GM12878 (cell line): Measurements from ENCODE around the gene LST1. TPM values are rescaled to one million over a fixed set of nuclear protein-coding genes. Genes with fewer than 3 reads are reported as not detected.

Source experiments
- BRCA1 ChIP-seq: IDR thresholded peaks from 2 replicates; pipeline ENCODE4 v1.6.1; 2011; ENCODE audit warnings: low read depth, low read length, improper control_type of control experiment
- CEBPZ ChIP-seq: fragments of 150-350 bp; IDR thresholded peaks from 2 replicates; pipeline ENCODE4 v1.6.1; 2016; ENCODE audit warnings: low read depth, low read length
- GATAD2B ChIP-seq: fragments of 450-650 bp; conservative IDR thresholded peaks from 2 replicates; pipeline ENCODE4 v1.6.1; 2017; ENCODE audit warnings: low read depth, mild to moderate bottlenecking, moderate library complexity
- NR2F1 ChIP-seq: fragments of 450-650 bp; conservative IDR thresholded peaks from 2 replicates; pipeline ENCODE4 v1.6.1; 2017; ENCODE audit warnings: mild to moderate bottlenecking
- POLR2A ChIP-seq: IDR thresholded peaks from 2 replicates; pipeline ENCODE4 v1.6.1; 2011; ENCODE audit warnings: low read depth, mild to moderate bottlenecking, low read length
- RAD51 ChIP-seq: fragments of 450-650 bp; IDR thresholded peaks from 2 replicates; pipeline ENCODE4 v1.6.1; 2016; ENCODE audit warnings: moderate library complexity, mild to moderate bottlenecking, inconsistent platforms
- RCOR1 ChIP-seq: conservative IDR thresholded peaks from 2 replicates; pipeline ENCODE4 v1.6.1; 2012; ENCODE audit warnings: low read depth, low read length, improper control_type of control experiment
- polyA plus RNA-seq, 11 experiments: library from polyadenylated mRNA; depleted of rRNA in 4 of 11; unstranded in 6 of 11; stranded (reverse) in 5 of 11; fragments of >200 nt; fragmentation: Nextera tagmentation in 4 of 11; fragmentation: Illumina TruSeq in 1 of 11; extraction: Ambion mirVana in 4 of 11; extraction: Trizol in 1 of 11; gene quantifications; 1 replicate in 1 of 11; 2 replicates in 10 of 11; pipeline versions ENCODE4 v1.2.1 to v1.2.3, GENCODE V29; 2011 to 2016; ENCODE audit warnings: inconsistent platforms in 2 of 11, missing spikeins in 2 of 11, low read depth in 1 of 11
- total RNA-seq, 4 experiments: library from RNA; depleted of rRNA in 3 of 4; stranded (reverse); fragments of >200 nt in 3 of 4; fragmentation: Illumina TruSeq in 1 of 4; extraction: Trizol in 1 of 4; gene quantifications; 2 replicates each; pipeline versions ENCODE4 v1.2.1 to v1.2.3, GENCODE V29; 2013 to 2021

LST1 gene
- total and polyA plus RNA-seq, 10 of the 15 experiments (the other 5 are each of a cell fraction or from before 2014, with no cell fraction given): 4.1 to 35.5 (median 16.4) TPM

GRCh38 chr6:31572041-31572911 lies 13.8 kb upstream of the LST1 start, which contains the start of gene LTA (continued):
- TF ChIP-seq RAD51 (no peak), GATAD2B (peak; percentile 67; the same call in 1 of the 2 replicates), RCOR1 (0 out of 2 replicates have a peak, but pooled peaks have one; percentile 33), CEBPZ (no peak), POLR2A (peak; percentile 90), NR2F1 (peak; percentile 22; the same call in 1 of the 2 replicates), BRCA1 (no peak)
- TF ChIP-seq, all 136 proteins: peak for 37
